ENCODE results near the gene NRP1. TPM values are rescaled to one million over a fixed set of nuclear protein-coding genes. Genes with fewer than 3 reads are reported as not detected.
A peak's percentile ranks its signal among the peaks of the same experiment; 100 is the strongest.

Gene NRP1
- polyA plus RNA-seq, 1 of the 3 experiments (the other 2 are of a cell fraction), result 129 TPM

DNA sequence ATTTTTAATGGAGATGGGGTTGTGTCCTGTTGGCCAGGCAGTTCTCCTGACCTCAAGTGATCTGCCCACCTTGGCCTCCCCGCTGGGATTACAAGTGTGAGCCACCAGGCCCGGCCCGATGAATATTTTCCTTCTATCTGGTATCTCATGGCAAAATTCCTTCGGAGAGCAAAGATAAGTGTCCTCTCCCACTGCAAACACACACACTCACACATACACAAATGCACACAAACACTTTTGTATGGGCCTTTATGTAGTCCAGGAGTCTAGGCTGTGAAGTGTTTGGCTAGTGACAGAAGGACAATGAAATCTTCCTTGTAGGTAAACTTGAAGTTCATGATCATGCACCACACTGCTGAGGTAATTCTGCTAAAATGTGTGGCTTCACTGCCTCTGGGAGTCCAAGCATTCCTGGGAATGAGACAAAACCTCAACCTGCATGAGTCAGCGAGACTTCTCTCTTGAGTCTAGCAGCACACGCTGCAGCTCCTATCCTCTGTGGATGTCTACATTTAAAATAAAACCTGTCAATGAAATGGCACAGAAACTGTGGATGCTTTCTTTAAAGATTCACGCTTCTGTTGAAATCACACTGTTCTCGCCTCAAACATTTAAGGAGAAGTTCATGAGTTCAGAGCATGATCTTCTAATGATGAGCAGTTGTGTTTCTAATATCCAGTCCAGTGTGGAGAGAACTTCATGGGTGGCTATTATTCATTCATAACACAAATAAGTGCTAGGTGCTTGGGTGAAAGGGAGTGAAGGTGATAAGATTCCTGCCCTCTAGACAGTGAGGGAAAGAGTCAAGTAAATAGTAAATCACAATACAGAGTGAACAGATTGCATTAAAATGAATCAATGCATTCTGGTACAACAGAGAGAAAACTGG is 96.5 kb downstream of the NRP1 start:
- Histone ChIP-seq H3K9me3 (no peaks in the 10 kb centered on the region), H3K36me3 (replicated peaks in 1 of 2; ENCODE audit: control insufficient read depth in 1 of 2, insufficient read depth in 2 of 2, low read length in 1 of 2) (peaks cover 2 to 51% of the 10 kb centered on the region in 2 experiments), H3K4me1 (ENCODE audit: control insufficient read depth in 1 of 2, insufficient read depth in 2 of 2, low read depth in 1 of 2, low read length in 1 of 2) (peaks cover 9 to 59% of the 10 kb centered on the region in 2 experiments), H4K20me1 (ENCODE audit: insufficient read depth) (no peaks in the 10 kb centered on the region), H3K9ac (peak overlapping the region; percentile 66), H2AFZ (ENCODE audit: low read depth) (no peak overlapping the region), H3K27ac (ENCODE audit: low read depth in 2 of 2, low read length in 1 of 2) (peak overlapping the region; percentile 66 to 92; a peak in 3 of 4 replicates), H3K4me2 (peak overlapping the region; percentile 68), H3K27me3 (ENCODE audit: insufficient read depth) (no peaks in the 10 kb centered on the region), H3K79me2 (ENCODE audit: insufficient read depth) (peaks cover 45% of the 10 kb centered on the region), H3K9me2 (no peaks in the 10 kb centered on the region), H3F3A (replicated peaks; ENCODE audit: insufficient read depth) (peaks cover 39% of the 10 kb centered on the region), H3K4me3 (ENCODE audit: low read depth in 2 of 2, low read length in 1 of 2) (peak overlapping the region in 1 of 2 experiments; percentile 18; a peak in 2 of 4 replicates)
- no peak for DNase-seq
- TF ChIP-seq NFIC (IDR thresholded peaks at IDR 0.05; ENCODE audit: borderline replicate concordance) (peak; percentile 83), RXRA (IDR thresholded peaks at IDR 0.05; ENCODE audit: borderline replicate concordance, low read depth) (peak; percentile 71; the same call in 1 of the 2 replicates), EP300 (IDR thresholded peaks at IDR 0.05; ENCODE audit: borderline replicate concordance in 1 of 2, low read depth in 1 of 2, low read length in 1 of 2) (peak; percentile 28 to 94; a peak in 3 of 4 replicates), FOXM1 (IDR thresholded peaks at IDR 0.05; ENCODE audit: low read depth) (0 out of 2 replicates have a peak, but pooled peaks have one; percentile 36), FOSL2 (IDR thresholded peaks at IDR 0.05; ENCODE audit: borderline replicate concordance, low read depth) (peak; percentile 97), POLR2AphosphoS5 (IDR thresholded peaks at IDR 0.05; ENCODE audit: low read depth, low read length) (peak; percentile 70; the same call in 1 of the 2 replicates), ELF1 (IDR thresholded peaks at IDR 0.05) (no peak), TCF12 (IDR thresholded peaks at IDR 0.05) (peak; percentile 89), TEAD4 (IDR thresholded peaks at IDR 0.05; ENCODE audit: borderline replicate concordance, insufficient read depth) (peak; percentile 97), JUND (IDR thresholded peaks at IDR 0.05) (peak; percentile 92), TAF1 (IDR thresholded peaks at IDR 0.05; ENCODE audit: borderline replicate concordance, low read depth, low read length) (no peak), CHD2 (IDR thresholded peaks at IDR 0.05; ENCODE audit: low read length, partially characterized antibody) (no peak), MEF2A (IDR thresholded peaks at IDR 0.05; ENCODE audit: borderline replicate concordance, low read depth) (0 out of 2 replicates have a peak, but pooled peaks have one; percentile 13)
- TF ChIP-seq, protein P1, sequence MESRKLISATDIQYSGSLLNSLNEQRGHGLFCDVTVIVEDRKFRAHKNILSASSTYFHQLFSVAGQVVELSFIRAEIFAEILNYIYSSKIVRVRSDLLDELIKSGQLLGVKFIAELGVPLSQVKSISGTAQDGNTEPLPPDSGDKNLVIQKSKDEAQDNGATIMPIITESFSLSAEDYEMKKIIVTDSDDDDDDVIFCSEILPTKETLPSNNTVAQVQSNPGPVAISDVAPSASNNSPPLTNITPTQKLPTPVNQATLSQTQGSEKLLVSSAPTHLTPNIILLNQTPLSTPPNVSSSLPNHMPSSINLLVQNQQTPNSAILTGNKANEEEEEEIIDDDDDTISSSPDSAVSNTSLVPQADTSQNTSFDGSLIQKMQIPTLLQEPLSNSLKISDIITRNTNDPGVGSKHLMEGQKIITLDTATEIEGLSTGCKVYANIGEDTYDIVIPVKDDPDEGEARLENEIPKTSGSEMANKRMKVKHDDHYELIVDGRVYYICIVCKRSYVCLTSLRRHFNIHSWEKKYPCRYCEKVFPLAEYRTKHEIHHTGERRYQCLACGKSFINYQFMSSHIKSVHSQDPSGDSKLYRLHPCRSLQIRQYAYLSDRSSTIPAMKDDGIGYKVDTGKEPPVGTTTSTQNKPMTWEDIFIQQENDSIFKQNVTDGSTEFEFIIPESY (IDR thresholded peaks at IDR 0.05; ENCODE audit: borderline replicate concordance, low read depth), result 0 out of 2 replicates have a peak, but pooled peaks have one; percentile 36
- TF ChIP-seq, protein P2, sequence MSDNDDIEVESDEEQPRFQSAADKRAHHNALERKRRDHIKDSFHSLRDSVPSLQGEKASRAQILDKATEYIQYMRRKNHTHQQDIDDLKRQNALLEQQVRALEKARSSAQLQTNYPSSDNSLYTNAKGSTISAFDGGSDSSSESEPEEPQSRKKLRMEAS (IDR thresholded peaks at IDR 0.05; ENCODE audit: low read depth), result peak; percentile 77
- TF ChIP-seq, protein P3, sequence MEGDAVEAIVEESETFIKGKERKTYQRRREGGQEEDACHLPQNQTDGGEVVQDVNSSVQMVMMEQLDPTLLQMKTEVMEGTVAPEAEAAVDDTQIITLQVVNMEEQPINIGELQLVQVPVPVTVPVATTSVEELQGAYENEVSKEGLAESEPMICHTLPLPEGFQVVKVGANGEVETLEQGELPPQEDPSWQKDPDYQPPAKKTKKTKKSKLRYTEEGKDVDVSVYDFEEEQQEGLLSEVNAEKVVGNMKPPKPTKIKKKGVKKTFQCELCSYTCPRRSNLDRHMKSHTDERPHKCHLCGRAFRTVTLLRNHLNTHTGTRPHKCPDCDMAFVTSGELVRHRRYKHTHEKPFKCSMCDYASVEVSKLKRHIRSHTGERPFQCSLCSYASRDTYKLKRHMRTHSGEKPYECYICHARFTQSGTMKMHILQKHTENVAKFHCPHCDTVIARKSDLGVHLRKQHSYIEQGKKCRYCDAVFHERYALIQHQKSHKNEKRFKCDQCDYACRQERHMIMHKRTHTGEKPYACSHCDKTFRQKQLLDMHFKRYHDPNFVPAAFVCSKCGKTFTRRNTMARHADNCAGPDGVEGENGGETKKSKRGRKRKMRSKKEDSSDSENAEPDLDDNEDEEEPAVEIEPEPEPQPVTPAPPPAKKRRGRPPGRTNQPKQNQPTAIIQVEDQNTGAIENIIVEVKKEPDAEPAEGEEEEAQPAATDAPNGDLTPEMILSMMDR (IDR thresholded peaks at IDR 0.05), result no peak
- TF ChIP-seq, protein P4, sequence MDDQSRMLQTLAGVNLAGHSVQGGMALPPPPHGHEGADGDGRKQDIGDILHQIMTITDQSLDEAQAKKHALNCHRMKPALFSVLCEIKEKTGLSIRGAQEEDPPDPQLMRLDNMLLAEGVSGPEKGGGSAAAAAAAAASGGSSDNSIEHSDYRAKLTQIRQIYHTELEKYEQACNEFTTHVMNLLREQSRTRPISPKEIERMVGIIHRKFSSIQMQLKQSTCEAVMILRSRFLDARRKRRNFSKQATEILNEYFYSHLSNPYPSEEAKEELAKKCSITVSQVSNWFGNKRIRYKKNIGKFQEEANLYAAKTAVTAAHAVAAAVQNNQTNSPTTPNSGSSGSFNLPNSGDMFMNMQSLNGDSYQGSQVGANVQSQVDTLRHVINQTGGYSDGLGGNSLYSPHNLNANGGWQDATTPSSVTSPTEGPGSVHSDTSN (IDR thresholded peaks at IDR 0.05), result peak; percentile 82
- ChIA-PET CTCF (interaction anchor here (0.7 to 1.8 kb wide), 3 partner anchors 18 to 45 kb away, joined by 3 to 5 read pairs (median 3); no protein-coding TSS in a partner anchor), POLR2A (no interaction called here)
- WGBS (ENCODE audit: low lambda C conversion rate), result 49% methylated on average over 8 of the region's 8 CpGs

All from SK-N-SH (cell line).